ENCODE data around the gene RERE.

The RERE gene

DNA sequence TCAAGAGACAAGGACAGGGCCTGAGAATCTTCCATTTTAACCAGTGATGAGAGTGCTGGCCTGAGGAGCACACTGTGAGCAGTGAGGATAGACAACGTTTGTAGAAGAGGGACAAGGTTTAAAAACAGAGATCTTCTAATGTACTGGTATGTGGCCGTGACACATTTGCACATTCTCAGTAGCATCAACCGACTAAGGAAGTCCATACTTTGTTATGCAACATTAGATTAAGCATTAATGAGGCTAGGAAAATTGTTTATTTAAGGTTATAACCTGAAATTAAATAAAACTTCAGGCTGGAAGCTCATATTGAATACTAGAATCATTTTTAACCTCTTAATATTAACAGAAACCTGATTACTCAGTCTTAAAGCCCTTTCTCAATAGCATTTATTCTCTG is 400.6 kb downstream of the RERE start:
- no peak for DNase-seq

DNA sequence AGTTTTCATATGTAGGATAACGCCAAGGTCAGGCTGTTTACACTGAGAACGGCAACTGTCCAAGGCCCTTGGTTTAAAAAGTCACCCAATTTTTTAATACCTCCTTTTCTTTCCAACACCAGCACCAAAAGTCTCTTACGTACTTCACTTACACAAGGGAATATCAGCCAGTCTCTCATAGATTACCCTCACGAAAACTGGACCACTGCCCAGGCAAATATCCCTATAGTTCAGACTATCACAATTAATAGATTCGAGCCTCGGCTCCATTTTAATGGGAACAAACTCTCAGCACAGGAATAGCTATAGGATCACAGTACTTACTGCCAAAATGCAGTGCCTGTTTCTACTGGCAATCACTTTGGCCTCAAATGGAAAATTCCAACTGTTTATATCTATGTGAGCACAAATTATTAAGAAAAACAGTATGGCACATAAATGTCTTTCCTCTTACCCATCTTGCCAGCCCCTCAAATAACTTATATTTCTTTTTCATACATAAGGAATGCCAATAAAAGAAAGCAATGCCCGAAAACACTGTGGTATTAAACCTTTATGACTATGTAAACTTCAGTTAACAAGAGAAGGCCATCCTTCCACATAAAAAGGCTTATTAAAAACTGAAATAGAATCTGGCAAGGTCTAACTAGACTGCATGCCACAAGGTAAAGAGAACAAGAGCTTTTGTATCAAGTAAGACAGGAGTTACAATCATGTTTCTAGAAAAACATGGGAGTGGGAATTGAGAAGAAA is 401.7 kb downstream of the RERE start:
- no peak for DNase-seq

DNA sequence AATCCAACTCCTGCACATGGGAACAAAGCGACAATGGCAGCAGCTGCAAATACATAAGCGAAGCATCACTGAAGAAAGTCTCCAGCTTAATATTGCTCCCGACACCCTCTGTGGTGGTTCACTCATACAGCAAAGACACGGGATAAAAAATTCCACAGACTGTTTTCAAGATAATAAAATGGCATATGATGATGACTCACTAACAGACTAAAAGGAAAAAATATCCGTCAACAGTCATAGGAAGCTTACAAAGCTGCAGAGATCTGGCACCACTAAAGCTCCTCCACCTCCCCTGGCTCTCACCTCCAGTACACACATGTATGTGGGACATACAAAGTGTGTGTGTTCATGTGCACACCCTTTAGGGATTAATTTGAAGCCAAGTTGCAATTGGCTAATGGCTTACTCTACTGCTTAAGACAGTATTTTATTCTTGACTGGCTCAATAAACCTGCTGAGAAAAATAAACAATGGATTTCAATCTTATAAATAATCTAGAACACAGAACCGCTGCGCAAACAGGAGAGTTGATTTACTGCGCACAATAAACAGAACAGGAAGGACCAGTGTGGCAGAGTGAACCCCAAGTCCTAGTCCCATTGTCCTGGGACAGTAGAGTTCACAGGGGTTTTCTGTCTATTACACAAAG is 405.1 kb downstream of the RERE start:
- no peak for DNase-seq

DNA sequence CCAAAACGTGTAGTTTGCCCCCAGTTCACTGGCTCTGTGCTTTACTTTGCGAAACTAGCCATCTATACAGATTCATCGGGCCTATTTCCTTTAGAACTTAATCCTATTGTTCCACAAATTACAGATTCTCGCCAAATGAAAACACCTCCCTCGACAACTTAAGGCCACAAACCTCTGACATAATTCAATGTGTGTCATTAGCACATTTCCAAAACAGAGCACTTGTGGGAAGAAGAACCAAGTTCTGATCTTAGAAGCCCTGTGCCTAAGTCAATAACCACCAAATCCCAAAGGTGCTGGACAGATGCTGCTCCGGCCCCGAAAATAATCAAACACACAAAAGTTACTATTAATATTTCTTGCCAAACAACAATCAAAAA is 405.6 kb downstream of the RERE start:
- no peak for DNase-seq

DNA sequence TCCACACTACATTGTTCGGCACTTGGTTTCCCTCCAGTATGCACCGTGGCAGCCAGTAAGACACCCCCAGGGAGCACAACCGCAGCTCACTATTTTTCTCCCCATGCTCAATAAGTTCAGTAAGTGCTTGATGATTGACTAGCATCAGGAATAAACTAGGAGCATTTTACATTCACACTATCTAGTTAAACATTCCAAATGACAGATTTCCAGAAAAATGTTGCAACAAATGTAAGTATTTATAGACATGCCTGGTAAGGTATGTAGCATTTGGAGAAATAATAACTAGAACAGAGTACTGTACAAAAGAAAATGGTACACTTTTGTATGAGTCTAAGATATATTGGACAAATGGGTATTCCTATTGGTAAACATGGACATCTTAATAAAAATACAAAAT is 406.6 kb downstream of the RERE start:
- DNase-seq = no peak

DNA sequence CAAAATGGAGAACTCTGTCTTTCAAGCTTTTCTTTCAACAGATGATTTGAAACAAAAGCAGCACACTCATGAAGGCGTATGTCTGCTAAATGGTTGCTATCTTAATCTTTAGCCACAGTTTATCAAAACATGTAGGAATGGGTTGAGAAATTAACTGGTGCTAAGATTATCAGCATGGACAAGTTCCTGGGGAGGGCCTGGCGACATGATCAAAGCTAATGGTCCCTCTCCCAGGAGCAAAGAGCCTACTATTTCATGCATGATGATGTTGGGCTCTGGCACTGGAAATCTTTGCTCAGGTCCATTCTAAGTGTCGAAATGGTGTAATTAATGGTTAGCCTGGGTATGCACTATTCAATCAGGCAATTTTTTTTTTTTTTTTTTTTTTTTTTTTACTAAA is 407.8 kb downstream of the RERE start:
- no peak for DNase-seq

DNA sequence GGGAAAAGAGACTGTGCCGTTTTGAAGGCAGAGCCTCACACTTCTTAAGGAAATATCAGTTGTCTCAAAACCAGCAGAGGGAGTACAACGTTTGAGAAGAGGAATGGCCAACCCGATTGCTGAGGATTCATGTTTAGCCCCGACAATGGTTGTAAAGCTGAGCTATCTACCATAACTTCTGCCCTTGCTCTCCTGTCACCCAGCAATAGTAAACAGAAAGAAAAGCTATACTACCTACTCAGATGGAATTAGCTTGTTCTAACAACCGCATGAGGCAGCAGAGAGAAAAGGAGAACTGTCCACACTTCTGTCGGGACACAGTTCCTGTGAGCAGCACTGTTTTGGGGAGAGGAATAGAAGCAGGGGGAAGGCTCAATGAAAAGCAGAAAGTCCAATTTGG is 408.3 kb downstream of the RERE start:
- DNase-seq = no peak

DNA sequence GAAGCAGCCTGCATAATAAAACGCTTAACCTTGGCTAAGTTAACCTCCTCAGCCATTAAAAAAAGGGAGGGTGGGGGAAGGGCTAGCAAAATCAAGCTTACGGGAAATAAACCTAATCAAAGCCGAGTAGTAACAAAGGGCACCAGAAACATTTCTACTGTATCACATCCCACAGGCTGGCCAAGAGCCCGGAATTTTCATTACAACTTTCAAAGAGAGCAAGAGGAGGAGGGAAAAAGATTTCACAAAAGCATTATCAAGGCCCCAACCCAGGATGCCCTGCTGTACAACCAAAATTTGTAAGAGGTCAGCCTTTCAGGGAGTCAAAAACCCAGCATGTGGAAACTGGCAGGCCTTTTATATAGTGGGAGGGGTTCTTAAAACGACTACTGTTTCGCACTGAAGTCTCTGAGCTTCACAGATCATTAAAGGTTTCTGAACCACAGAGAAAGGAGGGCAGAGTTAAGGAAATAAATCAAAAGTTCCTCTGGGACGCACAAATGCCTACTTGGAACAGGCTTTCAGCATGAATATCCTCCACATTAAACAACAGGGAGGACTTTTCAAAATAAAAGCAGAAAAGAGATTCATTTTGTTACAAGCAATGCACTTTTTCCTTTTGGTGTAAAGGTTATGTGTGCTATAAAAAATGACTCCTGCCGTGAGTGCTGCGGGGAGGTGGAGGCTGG is 409.1 kb downstream of the RERE start:
- no peak for DNase-seq

DNA sequence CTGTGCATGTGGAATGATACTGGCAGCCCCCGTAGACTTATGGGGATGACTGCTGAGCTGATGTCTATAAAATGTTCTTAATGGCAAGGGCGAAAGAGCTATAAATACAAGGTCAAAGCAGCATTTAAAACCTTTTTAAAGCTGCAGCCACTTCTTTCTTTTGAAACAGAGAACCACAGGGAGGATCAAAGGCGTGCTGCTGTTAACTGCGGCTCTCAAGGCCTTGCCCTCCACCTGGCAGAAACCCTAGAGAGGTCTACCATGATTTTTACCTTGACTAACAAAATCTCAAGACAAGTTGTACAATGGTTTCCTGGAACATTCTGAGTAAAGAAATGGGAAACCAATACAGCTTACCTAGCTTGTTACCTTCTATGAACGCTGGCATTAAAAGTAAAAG is 409.8 kb downstream of the RERE start:
- no peak for DNase-seq

DNA sequence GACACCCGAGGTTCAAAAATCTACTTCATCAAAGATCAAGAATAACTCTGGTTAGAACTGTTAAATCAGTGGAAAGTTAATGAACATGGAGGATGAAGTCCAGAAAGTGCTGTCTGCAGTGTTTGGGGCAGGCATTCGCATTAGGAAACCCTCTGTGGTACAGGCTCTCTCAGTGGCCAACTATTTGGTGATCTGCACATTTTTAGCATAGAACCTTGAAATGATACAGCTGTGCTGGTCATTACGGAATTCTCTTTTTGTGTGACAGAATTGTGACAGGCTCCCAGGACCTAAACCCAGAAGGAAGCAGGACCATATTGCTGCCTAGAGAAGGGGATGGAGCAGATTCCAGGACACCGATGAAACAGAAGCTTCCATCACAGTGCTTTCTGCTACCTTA is 410.5 kb downstream of the RERE start:
- DNase-seq = no peak

DNA sequence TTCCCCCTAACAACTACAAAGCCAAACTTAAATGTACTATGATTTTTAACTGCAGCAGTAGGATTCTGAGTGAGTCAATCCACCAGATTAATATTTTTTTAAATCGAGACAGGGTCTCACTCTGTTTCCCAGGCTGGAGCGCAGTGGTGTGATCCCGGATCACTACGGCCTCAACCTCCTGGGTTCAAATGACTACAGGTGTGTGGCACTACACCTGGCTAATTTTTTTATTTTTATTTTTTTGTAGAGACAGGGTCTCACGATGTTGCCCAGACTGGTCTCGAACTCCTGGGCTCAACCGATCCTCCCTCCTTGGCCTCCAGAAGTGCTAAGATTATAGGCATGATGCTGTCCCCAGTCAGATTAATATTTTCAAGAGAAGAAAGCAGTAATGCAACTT is 411.4 kb downstream of the RERE start:
- DNase-seq = no peak

DNA sequence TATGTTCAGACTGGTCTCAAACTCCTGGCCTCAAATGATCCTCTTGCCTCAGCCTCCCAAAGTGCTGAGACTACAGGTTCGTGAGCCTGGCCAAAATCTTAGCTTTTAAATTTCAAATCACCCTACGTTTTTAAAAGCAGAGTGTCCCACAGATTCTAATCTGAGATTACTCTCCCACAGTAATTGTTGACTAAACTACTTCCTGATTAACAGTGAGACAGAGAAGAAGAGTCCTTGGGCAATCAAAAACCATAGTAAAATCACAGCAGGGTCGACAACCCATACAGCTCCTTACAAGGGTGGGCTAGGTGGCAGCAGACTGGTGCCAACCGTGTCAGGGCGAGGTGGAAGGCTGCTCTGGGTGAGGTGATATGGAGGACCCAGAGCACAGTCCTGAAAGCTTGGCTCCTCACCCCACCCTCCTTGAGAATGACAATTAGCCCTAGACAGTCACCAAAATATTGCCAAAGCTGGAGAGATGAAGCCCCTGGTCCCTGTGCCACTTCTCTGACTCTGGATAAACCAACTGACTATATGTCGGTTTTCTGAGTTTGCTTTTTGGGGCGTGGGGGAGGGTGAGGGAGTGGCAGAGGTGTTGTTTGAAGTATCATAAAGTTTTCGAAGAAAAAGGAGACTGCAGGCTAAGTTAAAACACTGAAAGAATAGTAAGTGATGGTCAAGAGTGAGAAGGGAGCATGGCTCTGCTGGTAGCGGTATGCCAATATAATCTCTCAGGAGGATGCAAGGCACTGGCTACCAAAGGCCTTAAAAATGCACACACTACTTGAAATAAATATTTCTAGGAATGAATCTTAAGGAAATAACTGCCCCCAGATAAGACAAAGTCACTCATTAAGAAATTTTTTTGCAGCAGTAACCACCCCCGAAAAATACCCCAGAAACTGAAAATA is 412.7 kb downstream of the RERE start:
- DNase-seq = no peak

DNA sequence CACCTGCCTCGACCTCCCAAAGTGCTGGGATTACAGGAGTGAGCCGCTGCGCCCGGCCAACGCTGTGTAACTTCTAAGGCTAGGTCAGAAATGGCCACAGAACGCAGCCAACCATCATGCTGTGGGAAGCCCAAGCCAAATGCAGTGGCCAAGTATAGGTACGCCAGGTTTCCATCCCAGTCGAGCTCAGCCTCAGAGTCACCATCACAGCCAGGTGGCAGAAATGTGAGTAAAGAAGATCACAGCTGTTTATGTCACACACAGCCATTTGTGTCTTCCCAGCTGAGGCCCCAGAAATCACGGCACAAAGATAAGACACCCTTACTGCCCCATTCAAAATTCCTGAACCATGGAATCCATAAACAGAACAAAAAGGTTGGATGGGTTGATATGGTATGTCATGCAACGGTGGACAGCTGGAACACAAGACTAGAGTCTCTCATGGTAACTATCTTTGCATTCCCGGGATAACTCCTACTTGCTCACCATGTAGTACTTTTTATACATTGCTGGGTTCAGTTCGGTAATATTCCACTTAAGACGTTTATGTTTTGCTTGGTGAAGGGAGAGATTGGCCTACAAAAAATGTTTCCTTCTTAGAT is 415.2 kb downstream of the RERE start:
- DNase-seq = no peak

DNA sequence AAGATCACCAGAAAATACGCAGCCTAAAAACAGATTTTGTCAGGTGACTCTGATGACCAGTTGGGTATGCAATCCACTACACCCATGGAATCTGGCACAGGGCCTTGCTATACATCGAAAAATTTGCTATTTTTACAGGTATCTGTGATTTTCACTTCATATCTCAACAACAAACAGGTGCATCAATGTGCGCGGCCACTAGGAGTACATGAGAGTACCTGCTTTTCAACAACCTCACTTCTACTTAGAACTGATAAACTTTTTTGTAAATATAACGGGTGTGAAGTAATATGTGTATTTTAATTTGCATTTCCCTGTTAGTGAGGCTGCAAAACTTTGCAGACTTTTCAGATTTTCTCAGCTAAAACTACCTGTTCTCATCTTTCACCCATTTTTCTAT is 418.8 kb downstream of the RERE start:
- DNase-seq = no peak

DNA sequence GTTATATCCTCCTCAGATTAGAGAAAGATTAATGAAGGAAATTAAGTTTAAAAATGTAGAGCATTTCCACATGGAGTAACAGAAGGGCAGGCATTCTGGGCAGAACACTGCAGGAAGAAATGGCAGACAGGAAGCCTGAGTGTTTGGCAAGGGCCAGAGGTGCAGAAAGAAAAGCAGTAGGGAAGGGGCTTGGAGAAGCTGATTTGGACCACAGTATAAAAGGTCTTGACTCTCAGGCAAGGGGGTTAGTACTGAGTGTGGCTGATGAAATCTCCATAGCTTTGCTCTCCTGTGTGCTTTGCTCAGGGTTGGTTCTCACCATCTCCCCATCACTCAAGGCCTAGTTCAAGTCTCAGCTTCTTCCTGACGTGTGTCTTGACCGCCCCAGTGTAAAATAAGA is 419.4 kb downstream of the RERE start:
- DNase-seq = no peak

DNA sequence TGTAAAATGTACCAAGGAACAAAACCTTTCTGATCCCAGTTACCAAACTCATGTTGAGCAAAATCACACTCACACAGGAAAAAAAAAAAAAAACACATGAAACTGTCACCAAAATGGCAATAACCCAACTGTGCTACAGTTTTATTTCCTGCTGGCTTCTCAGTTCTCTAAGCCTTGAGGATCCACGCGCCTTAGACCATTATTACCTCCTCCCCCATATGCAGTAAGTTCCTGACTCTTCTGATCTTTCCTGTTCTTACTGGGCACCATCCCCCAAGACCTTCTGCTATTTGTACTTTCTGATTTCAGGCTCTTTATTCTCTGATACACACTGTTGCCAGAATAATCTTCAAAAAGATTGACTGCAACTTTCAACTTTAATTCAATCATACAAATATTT is 419.9 kb downstream of the RERE start:
- no peak for DNase-seq

DNA sequence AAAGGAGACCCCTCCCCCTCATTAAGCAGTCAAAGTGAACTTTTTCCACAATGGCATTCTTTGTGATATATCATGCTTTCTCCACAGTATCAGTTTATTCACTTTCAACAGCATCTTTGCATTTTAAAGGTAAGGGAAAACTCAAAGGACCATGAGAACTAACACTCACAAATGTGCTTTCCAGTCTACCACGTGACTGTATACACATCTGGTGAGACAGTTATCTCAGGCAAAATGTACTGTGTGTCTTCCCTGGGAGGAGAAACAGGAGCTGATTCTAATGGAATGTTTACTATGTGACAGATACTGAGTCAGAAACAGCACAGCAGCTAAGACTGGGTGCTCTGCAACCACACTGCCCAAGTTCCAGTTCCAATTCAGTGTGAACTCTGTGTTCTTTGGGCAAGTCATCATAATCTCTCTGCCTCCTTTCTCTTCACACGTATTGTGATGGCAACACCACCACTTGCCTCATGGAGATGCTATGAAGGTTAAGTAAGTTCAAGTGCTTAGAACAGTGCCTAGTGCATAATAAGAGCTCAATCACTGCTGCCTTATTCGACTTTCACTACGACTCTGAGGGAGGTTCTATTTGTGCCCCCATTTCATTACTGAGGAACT is 420.5 kb downstream of the RERE start:
- DNase-seq = peak; percentile 16 to 25

DNA sequence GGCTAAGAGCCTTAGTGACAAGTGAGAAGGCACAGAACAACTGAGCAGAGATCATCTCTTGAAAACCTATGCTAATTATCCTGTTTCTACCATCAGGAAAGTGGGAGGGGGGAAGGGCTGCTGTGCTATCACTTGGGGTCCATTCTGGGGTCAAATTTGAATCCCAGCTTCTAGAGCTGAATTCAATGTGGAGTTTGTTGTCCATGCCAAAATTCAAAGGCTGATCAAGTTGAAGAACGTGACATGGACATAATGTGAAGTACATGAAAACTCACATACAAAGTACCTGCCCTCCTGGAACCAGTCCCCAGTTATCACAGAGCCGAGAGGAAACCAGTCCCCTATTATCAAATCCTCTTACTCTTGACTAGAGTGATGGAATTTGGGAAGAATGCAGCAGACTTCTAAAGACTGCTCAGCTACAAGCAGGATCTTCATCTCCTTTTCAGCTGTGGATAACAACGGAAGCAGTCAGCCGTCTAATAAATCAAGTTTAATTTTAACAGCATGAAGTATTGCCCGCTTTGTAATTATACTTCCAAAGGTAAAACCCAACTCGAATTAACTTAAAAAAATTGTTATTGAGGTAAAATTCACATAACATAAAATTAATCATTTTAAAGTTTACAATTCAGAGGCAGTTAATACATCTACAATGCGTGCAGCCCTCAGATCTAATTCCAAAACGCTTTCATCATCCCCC is 421.2 kb downstream of the RERE start:
- DNase-seq = no peak

DNA sequence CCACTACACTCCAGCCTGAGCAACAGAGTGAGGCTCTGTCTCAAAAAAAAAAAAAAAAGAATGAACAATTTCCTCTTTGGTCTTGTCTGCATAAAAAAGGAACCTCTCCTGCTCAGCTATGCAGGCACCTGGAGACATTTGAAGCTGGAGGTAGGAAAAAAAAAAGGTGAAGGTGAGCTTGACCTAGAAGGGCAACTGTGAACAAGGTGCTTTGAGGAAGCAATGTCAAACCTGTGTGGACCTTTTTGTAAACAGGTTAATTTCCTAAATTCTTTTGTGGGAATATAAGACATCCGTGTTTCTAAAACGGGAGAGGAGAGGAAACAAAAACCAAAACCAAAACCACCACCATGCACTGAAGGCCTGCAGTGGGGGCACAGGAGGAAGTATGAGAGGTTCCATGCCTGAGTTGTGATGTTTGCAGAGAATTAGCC is 422.0 kb downstream of the RERE start:
- DNase-seq = no peak

DNA sequence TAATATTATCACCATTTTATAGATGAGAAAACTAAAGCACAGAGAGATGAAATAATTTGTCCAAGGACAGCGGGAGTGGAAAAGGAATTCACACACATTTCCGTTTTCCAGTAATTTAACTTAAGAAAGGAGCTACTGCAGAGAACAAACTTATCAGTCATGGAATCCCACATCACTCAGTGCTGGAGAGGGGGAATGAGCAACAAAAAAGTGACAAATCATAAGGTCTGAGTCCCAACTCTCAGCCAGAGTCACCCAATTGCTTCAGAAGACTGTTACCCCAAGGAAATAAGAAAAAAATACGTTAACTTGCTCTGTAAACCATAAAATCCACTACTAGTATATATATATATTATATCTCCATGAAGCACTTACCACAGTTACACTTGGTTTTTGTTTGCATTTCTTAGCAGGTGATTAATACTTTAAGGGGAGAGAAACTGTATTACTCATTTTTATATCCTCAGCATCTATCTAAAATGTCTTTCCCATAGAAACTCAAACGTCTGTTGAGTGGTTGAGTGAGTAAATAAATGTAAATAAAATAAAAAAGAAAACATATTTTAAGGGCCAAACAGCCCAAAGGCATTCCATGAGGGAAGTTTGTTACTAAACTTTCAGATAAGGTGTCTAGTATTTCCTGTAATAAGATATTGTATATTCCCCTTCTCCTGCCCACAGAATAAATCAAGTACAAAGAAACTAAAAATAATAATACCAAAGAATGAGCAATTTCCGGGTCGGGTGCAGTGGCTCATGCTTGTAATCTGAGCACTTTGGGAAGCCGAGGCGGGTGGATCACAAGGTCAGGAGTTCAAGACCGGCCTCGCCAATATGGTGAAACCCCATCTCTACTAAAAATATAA is 422.8 kb downstream of the RERE start:
- peak in 1 of 2 donors; percentile 22 for DNase-seq

DNA sequence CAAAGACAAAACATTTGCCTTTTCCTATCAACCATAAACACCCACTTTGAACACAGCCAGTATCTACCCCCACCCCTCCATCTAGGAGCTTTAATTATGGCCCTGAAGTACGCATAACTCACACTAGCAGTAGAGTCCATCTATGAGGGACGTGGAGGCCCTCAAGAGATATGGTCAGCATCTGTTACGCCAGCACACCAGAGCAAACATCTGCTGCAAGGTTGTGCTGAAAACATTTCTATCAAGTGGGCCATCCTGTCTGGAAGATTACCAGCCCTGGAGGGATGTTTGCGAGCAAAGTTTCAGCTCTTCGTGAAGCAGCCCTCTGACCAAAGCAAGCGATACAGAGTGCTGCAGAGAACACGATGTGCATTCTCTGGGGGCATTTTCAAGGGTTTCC is 424.9 kb downstream of the RERE start:
- DNase-seq = no peak

Measured in stimulated activated CD4-positive, alpha-beta T cell treated with anti-CD3 and anti-CD28 coated beads, Interleukin-2, amount 100 ng/mL, for 48 hours (primary cell).